K562 (cell line): ENCODE results near the gene CD46.

Source experiments
- CC2D1A ChIP-seq: fragments of 450-650 bp; IDR thresholded peaks from 2 replicates; pipeline ENCODE4 v1.6.1; 2017; ENCODE audit warnings: mild to moderate bottlenecking
- CREM ChIP-seq: IDR thresholded peaks from 2 replicates; pipeline ENCODE4 v1.6.1; 2014; ENCODE audit warnings: antibody characterized with exemption, low read depth
- CTCF ChIP-seq, 3 experiments: IDR thresholded peaks in 2 of 3; conservative IDR thresholded peaks in 1 of 3; 2 replicates each; pipeline ENCODE4 v1.5.1; 2011 to 2012; ENCODE audit warnings: low read length in 3 of 3, mild to moderate bottlenecking in 3 of 3, control low read depth in 2 of 3, improper control_type of control experiment in 1 of 3, inconsistent platforms in 1 of 3, low read depth in 1 of 3, mixed read lengths in 1 of 3, moderate library complexity in 1 of 3; ENCODE audit not compliant: insufficient read depth in 2 of 3
- E2F8 ChIP-seq: fragments of 450-650 bp; IDR thresholded peaks from 2 replicates; pipeline ENCODE4 v1.7.1; 2018; ENCODE audit warnings: mild to moderate bottlenecking, low read depth; ENCODE audit not compliant: partially characterized antibody
- EP300 ChIP-seq: IDR thresholded peaks from 2 replicates; pipeline ENCODE4 v1.6.1; 2012; ENCODE audit warnings: low read length, improper control_type of control experiment
- EZH2 ChIP-seq: IDR thresholded peaks from 2 replicates; pipeline ENCODE4 v1.6.1; 2012; ENCODE audit warnings: low read depth, mild to moderate bottlenecking, inconsistent platforms, low read length, borderline replicate concordance
- GABPA ChIP-seq: fragments of 200-800 bp; sonication (Bioruptor generic); conservative IDR thresholded peaks from 2 replicates; pipeline ENCODE4 v1.6.1; 2016; ENCODE audit warnings: low read depth, missing genetic modification characterization, missing compliant biosample characterization
- HMGXB4 ChIP-seq: sonication (generic); formaldehyde crosslinking; IDR thresholded peaks from 2 replicates; pipeline ENCODE4 v1.8.1; 2023; ENCODE audit warnings: mild to moderate bottlenecking, missing genetic modification reagents
- MAFK ChIP-seq: IDR thresholded peaks from 2 replicates; pipeline ENCODE4 v1.6.1; 2011; ENCODE audit warnings: low read length, improper control_type of control experiment
- MTA3 ChIP-seq: fragments of 450-650 bp; formaldehyde crosslinking; IDR thresholded peaks from 2 replicates; pipeline ENCODE4 v1.6.1; 2017; ENCODE audit warnings: mild to moderate bottlenecking, borderline replicate concordance
- SMARCA5 ChIP-seq: fragments of 450-650 bp; IDR thresholded peaks from 2 replicates; pipeline ENCODE4 v1.6.1; 2016
- ZBTB2 ChIP-seq: fragments of 450-650 bp; IDR thresholded peaks from 2 replicates; pipeline ENCODE4 v1.6.1; 2016; ENCODE audit warnings: antibody characterized with exemption
- ZBTB33 ChIP-seq: sonication (generic); formaldehyde crosslinking; IDR thresholded peaks from 2 replicates; pipeline ENCODE4 v1.8.1; 2023; ENCODE audit warnings: mild to moderate bottlenecking, missing genetic modification reagents
- ZHX1 ChIP-seq: fragments of 150-350 bp; conservative IDR thresholded peaks from 2 replicates; pipeline ENCODE4 v1.6.1; 2014; ENCODE audit warnings: low read length

- no peak for TF ChIP-seq MAFK
- no peak for TF ChIP-seq SMARCA5
- no peak for TF ChIP-seq MTA3
- TF ChIP-seq EZH2, result no peak
- TF ChIP-seq CREM, result 0 out of 2 replicates have a peak, but pooled peaks have one; percentile 22
- no peak for TF ChIP-seq ZBTB2
- TF ChIP-seq E2F8, result no peak
- no peak for TF ChIP-seq CTCF (IDR thresholded peaks at IDR 0.05 in 2 of 3, conservative IDR thresholded peaks at IDR 0.05 in 1 of 3; ENCODE audit: insufficient read depth in 2 of 3, low read depth in 1 of 3, low read length in 3 of 3)
- no peak for TF ChIP-seq ZHX1
- no peak for TF ChIP-seq HMGXB4 (CRISPR knock-in tag)
- no peak for TF ChIP-seq EP300
- no peak for TF ChIP-seq GABPA (tag)
- TF ChIP-seq ZBTB33, result no peak
- TF ChIP-seq CC2D1A, result no peak
Measured at GRCh38 chr1:207838156-207839082, 86.6 kb downstream of the CD46 start.
